Heart left ventricle (tissue), 13 donors: ENCODE results near the gene INO80E.

Experiments
- POLR2A ChIP-seq, 2 donors: fragments of 450-650 bp; IDR thresholded peaks; one replicate each; pipeline ENCODE4 v1.6.1; 2017; ENCODE audit warnings: antibody characterized with exemption in 2 of 2, mild to moderate bottlenecking in 2 of 2, moderate library complexity in 2 of 2
- TF ChIP-seq, protein P1 (sequence below), 12 donors: fragments of 200-600 bp; sonication (generic) in 4 of 12; IDR thresholded peaks; one replicate each; pipeline versions ENCODE4 v1.5.0 to v1.8.0; 2018 to 2022; ENCODE audit warnings: antibody characterized with exemption in 12 of 12, mild to moderate bottlenecking in 5 of 12
- donor health status: ischemic (EF 13 %, LVEDD 7.1; RV severe dilation, severe dysfunction).
- donor health status: DM: no; HTN: yes; CAD: no.
- donor health status: DM: no; HTN: no; CAD: no.
- donor health status: ischemic (EF 25% LVEDD 6.9; RV normal size, moderate dysfunction).
- donor health status: ischemic (EF 25% LVEDD 5.7; RV mildly dilated, moderate dysfunction).
- donor health status: ischemic (EF 35%, LVEDD 5.7; RV mildly dilated, moderate dysfunction).
- donor health status: nonischemic (EF 11% LVEDD 7.7; RV severe dilation, severe dysfunction).
- donor health status: DM: yes; HTN: yes; CAD: no.
- donor health status: PGD.
- donor health status: ischemic (EF 29% LVEDD 5.4; RV normal size, mild dysfunction).
- donor health status: nonischemic (EF 23%, LVEDD 6.1; RV moderate dilation, normal function).

GRCh38 chr16:29984764-29985147 is 11.3 kb upstream of the INO80E start:
- TF ChIP-seq, protein P1, sequence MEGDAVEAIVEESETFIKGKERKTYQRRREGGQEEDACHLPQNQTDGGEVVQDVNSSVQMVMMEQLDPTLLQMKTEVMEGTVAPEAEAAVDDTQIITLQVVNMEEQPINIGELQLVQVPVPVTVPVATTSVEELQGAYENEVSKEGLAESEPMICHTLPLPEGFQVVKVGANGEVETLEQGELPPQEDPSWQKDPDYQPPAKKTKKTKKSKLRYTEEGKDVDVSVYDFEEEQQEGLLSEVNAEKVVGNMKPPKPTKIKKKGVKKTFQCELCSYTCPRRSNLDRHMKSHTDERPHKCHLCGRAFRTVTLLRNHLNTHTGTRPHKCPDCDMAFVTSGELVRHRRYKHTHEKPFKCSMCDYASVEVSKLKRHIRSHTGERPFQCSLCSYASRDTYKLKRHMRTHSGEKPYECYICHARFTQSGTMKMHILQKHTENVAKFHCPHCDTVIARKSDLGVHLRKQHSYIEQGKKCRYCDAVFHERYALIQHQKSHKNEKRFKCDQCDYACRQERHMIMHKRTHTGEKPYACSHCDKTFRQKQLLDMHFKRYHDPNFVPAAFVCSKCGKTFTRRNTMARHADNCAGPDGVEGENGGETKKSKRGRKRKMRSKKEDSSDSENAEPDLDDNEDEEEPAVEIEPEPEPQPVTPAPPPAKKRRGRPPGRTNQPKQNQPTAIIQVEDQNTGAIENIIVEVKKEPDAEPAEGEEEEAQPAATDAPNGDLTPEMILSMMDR (IDR thresholded peaks at IDR 0.05), result no peak
- no peak for TF ChIP-seq POLR2A (IDR thresholded peaks at IDR 0.05)
